Liver (tissue), 9 donors: ENCODE results near the gene DMAP1. TPM values are rescaled to one million over a fixed set of nuclear protein-coding genes. Genes with fewer than 3 reads are reported as not detected.

Source experiments
- DNase-seq: peaks from one replicate; pipeline ENCODE4 v3.0.0-alpha.2; 2017; ENCODE audit warnings: low spot score
- H3K27ac ChIP-seq, 2 donors: one replicate each; pipeline ENCODE4 v1.7.0; 2013; ENCODE audit warnings: inconsistent platforms in 2 of 2, low read length in 2 of 2, control low read depth in 1 of 2, low read depth in 1 of 2, mild to moderate bottlenecking in 1 of 2
- H3K27me3 ChIP-seq, 4 donors: one replicate each; pipeline versions ENCODE4 v1.6.1 to v1.7.0; 2013; ENCODE audit warnings: low read length in 3 of 4, inconsistent platforms in 1 of 4, mild to moderate bottlenecking in 1 of 4, moderate library complexity in 1 of 4; ENCODE audit not compliant: control insufficient read depth in 4 of 4, insufficient read depth in 4 of 4
- H3K36me3 ChIP-seq, 4 donors: one replicate each; pipeline versions ENCODE4 v1.6.1 to v1.7.0; 2013; ENCODE audit warnings: low read length in 3 of 4, mild to moderate bottlenecking in 3 of 4, low read depth in 1 of 4, moderate library complexity in 1 of 4; ENCODE audit not compliant: control insufficient read depth in 4 of 4, insufficient read depth in 3 of 4
- H3K4me1 ChIP-seq, 4 donors: one replicate each; pipeline versions ENCODE4 v1.6.1 to v1.7.0; 2013; ENCODE audit warnings: low read length in 3 of 4, mild to moderate bottlenecking in 3 of 4, moderate library complexity in 1 of 4; ENCODE audit not compliant: control insufficient read depth in 4 of 4, insufficient read depth in 4 of 4
- H3K4me3 ChIP-seq, 3 donors: one replicate each; pipeline versions ENCODE4 v1.6.1 to v1.7.0; 2013; ENCODE audit warnings: low read length in 3 of 3, control low read depth in 1 of 3, low read depth in 1 of 3, mild to moderate bottlenecking in 1 of 3
- H3K9ac ChIP-seq, 2 donors: one replicate each; pipeline ENCODE4 v1.7.0; 2013; ENCODE audit warnings: low read length in 2 of 2, mild to moderate bottlenecking in 2 of 2, moderate library complexity in 2 of 2, control low read depth in 1 of 2, low read depth in 1 of 2
- H3K9me3 ChIP-seq, 4 donors: one replicate each; pipeline versions ENCODE4 v1.6.1 to v1.7.0; 2013; ENCODE audit warnings: low read length in 3 of 4; ENCODE audit not compliant: control insufficient read depth in 4 of 4
- ATF3 ChIP-seq: IDR thresholded peaks from 2 replicates; pipeline ENCODE4 v1.6.1; 2016; ENCODE audit warnings: antibody characterized with exemption
- CTCF ChIP-seq: fragments of 150-350 bp; IDR thresholded peaks from 2 replicates; pipeline ENCODE4 v1.5.1; 2017; ENCODE audit warnings: improper control_type of control experiment, low read depth, low read length; ENCODE audit not compliant: missing input control
- FOXA2 ChIP-seq: IDR thresholded peaks from 2 replicates; pipeline ENCODE4 v1.6.1; 2016; ENCODE audit warnings: antibody characterized with exemption
- GABPA ChIP-seq, 2 donors: IDR thresholded peaks in 1 of 2; conservative IDR thresholded peaks in 1 of 2; 2 replicates each; pipeline ENCODE4 v1.6.1; 2016; ENCODE audit warnings: antibody characterized with exemption in 2 of 2, mild to moderate bottlenecking in 1 of 2, moderate library complexity in 1 of 2
- JUND ChIP-seq, 2 donors: IDR thresholded peaks; 2 replicates each; pipeline ENCODE4 v1.6.1; 2016; ENCODE audit warnings: antibody characterized with exemption in 2 of 2
- MAX ChIP-seq: IDR thresholded peaks from 2 replicates; pipeline ENCODE4 v1.6.1; 2016; ENCODE audit warnings: antibody characterized with exemption
- NR2F2 ChIP-seq: IDR thresholded peaks from 2 replicates; pipeline ENCODE4 v1.6.1; 2016; ENCODE audit warnings: antibody characterized with exemption
- RAD21 ChIP-seq, 2 donors: IDR thresholded peaks; 2 replicates each; pipeline ENCODE4 v1.6.1; 2016; ENCODE audit warnings: antibody characterized with exemption in 2 of 2, mild to moderate bottlenecking in 2 of 2
- RXRA ChIP-seq, 2 donors: IDR thresholded peaks; 2 replicates each; pipeline ENCODE4 v1.6.1; 2017 to 2018; ENCODE audit warnings: antibody characterized with exemption in 2 of 2, mild to moderate bottlenecking in 1 of 2
- WGBS: extraction: QIAGEN DNeasy Blood & Tissue Kit; methylation state at CpG from one replicate; pipeline ENCODE4 v1.1.7; 2013; 5-methylcytosine and 5-hydroxymethylcytosine counted together
- polyA plus RNA-seq, 2 donors: library from polyadenylated mRNA; stranded (reverse) in 1 of 2; unstranded in 1 of 2; fragments of 200-250 nt in 1 of 2; fragments of >200 nt in 1 of 2; fragmentation: Nextera tagmentation in 1 of 2; extraction: Ambion mirVana in 1 of 2; gene quantifications; one replicate each; pipeline versions ENCODE4 v1.2.1 to v1.2.3, GENCODE V29; 2013 to 2015
- total RNA-seq, 2 donors: library from RNA; depleted of rRNA; stranded (reverse); fragments of >200 nt; gene quantifications; one replicate each; pipeline ENCODE4 v1.2.3, GENCODE V29; 2014
- donor health status: healthy.
- donor health status: healthy.
- donor health status: healthy.
- donor health status: healthy.
- donor health status: healthy.

DMAP1 gene
- total and polyA plus RNA-seq, 4 donors: 15.3 to 24.8 (median 18.3) TPM

- Histone ChIP-seq H3K4me1 (no peaks in the 10 kb centered on the region), H3K4me3 (no peak overlapping the region), H3K9me3 (no peaks in the 10 kb centered on the region), H3K36me3 (peaks cover 0 to 4% (median 2%) of the 10 kb centered on the region in 4 donors), H3K9ac (no peak overlapping the region), H3K27me3 (no peaks in the 10 kb centered on the region), H3K27ac (no peak overlapping the region)
- TF ChIP-seq RXRA (IDR thresholded peaks at IDR 0.05) (no peak), JUND (IDR thresholded peaks at IDR 0.05) (no peak), MAX (no peak), FOXA2 (no peak), NR2F2 (no peak), RAD21 (IDR thresholded peaks at IDR 0.05) (no peak)
- DNase-seq: no peak
- 96% methylated on average over 5 of the region's 5 CpGs for WGBS
Measured at GRCh38 chr1:44235808-44236207, 22.5 kb downstream of the DMAP1 start.

GRCh38 chr1:44236490-44237272, 23.4 kb downstream of the DMAP1 start:
- Histone ChIP-seq H3K9me3 (no peaks in the 10 kb centered on the region), H3K4me3 (no peak overlapping the region), H3K27ac (no peak overlapping the region), H3K4me1 (no peaks in the 10 kb centered on the region), H3K36me3 (peaks cover 0 to 4% (median 2%) of the 10 kb centered on the region in 4 donors), H3K9ac (no peak overlapping the region), H3K27me3 (no peaks in the 10 kb centered on the region)
- TF ChIP-seq ATF3 (no peak), RAD21 (IDR thresholded peaks at IDR 0.05) (peak; percentile 42 to 43), CTCF (peak; percentile 11)
- no peak for DNase-seq
- 94% methylated on average over 8 of the region's 8 CpGs for WGBS

GRCh38 chr1:44237721-44238457, 24.6 kb downstream of the DMAP1 start:
- DNase-seq: peak; percentile 61
- TF ChIP-seq CTCF: peak; percentile 29
- TF ChIP-seq GABPA (IDR thresholded peaks at IDR 0.05 in 1 of 2, conservative IDR thresholded peaks at IDR 0.05 in 1 of 2): no peak
- peak in 1 of 2 donors; percentile 56 for TF ChIP-seq RAD21 (IDR thresholded peaks at IDR 0.05)
- Histone ChIP-seq H3K27ac (no peak overlapping the region), H3K9ac (no peak overlapping the region), H3K4me3 (no peak overlapping the region), H3K9me3 (no peaks in the 10 kb centered on the region), H3K36me3 (no peaks in the 10 kb centered on the region), H3K4me1 (no peaks in the 10 kb centered on the region), H3K27me3 (no peaks in the 10 kb centered on the region)
- WGBS: 72% methylated on average over 33 of the region's 33 CpGs
